Stimulated activated naive CD8-positive, alpha-beta T cell treated with anti-CD3 and anti-CD28 coated beads, Interleukin-15, Interleukin-2, amounts not matched to agents 100 ng/mL and 50 ng/mL, for 24 hours (primary cell): ENCODE data around the gene CEACAM8.
"Not testable (repeated sequence)": the region's sequence is repeated elsewhere in the genome, so short reads cannot be mapped to it uniquely, and the experiment has no call there.

Experiments used
- H3K27ac Mint-ChIP-seq: one replicate; pipeline ENCODE4 v1.8.0; 2021; ENCODE audit warnings: mild to moderate bottlenecking, mixed read lengths
- H3K27me3 Mint-ChIP-seq: one replicate; pipeline ENCODE4 v1.8.0; 2021; ENCODE audit warnings: mixed read lengths
- H3K36me3 Mint-ChIP-seq: one replicate; pipeline ENCODE4 v1.8.0; 2021; ENCODE audit warnings: low read depth, mixed read lengths
- H3K4me1 Mint-ChIP-seq: one replicate; pipeline ENCODE4 v1.8.0; 2021; ENCODE audit warnings: low read depth, mixed read lengths
- H3K4me3 Mint-ChIP-seq: one replicate; pipeline ENCODE4 v1.8.0; 2021; ENCODE audit warnings: mild to moderate bottlenecking, mixed read lengths
- H3K9me3 Mint-ChIP-seq: one replicate; pipeline ENCODE4 v1.8.0; 2021; ENCODE audit warnings: mixed read lengths

The CEACAM8 gene

GRCh38 chr19:42557386-42557871 lies 37.3 kb downstream of the CEACAM8 start:
- H3K27me3 Mint-ChIP-seq: peaks cover 19% of the 10 kb centered on the region
- not testable (repeated sequence) for H3K4me3 Mint-ChIP-seq, H3K36me3 Mint-ChIP-seq, H3K4me1 Mint-ChIP-seq, H3K9me3 Mint-ChIP-seq, H3K27ac Mint-ChIP-seq

DNA sequence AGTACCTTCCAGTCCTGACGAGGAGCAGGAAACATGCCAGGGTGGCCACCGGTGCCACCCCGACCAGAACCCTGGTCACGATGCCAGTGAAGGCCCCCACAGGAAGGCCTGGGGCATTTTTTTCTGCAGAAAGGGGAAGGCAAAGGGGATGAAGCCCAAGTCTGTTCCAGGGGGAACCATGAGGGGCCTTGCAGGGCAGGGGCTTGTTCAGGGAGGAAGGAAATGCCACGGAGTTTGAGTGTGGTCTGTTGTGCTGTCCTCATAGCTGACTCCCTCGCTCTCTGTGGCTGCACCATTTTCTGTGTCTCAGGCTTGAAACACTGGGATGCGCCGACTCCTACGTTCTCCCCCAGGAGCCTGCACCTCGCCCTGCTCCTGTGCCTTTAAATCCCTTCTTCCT lies 38.9 kb downstream of the CEACAM8 start:
- Mint-ChIP-seq H3K36me3 (no peaks in the 10 kb centered on the region), H3K27me3 (peaks cover 24% of the 10 kb centered on the region), H3K4me3 (no peak overlapping the region), H3K27ac (no peak overlapping the region), H3K4me1 (no peaks in the 10 kb centered on the region), H3K9me3 (no peaks in the 10 kb centered on the region)

- Mint-ChIP-seq H3K4me3 (no peak overlapping the region), H3K9me3 (no peaks in the 10 kb centered on the region), H3K27ac (no peak overlapping the region), H3K4me1 (no peaks in the 10 kb centered on the region), H3K36me3 (no peaks in the 10 kb centered on the region), H3K27me3 (peaks cover 24% of the 10 kb centered on the region)
Observed at GRCh38 chr19:42555317-42555716, 39.4 kb downstream of the CEACAM8 start.

GRCh38 chr19:42554046-42554575 lies 40.6 kb downstream of the CEACAM8 start:
- Mint-ChIP-seq H3K27me3 (peaks cover 29% of the 10 kb centered on the region), H3K4me1 (no peaks in the 10 kb centered on the region), H3K4me3 (no peak overlapping the region), H3K36me3 (no peaks in the 10 kb centered on the region), H3K27ac (no peak overlapping the region), H3K9me3 (peaks cover 5% of the 10 kb centered on the region)

DNA sequence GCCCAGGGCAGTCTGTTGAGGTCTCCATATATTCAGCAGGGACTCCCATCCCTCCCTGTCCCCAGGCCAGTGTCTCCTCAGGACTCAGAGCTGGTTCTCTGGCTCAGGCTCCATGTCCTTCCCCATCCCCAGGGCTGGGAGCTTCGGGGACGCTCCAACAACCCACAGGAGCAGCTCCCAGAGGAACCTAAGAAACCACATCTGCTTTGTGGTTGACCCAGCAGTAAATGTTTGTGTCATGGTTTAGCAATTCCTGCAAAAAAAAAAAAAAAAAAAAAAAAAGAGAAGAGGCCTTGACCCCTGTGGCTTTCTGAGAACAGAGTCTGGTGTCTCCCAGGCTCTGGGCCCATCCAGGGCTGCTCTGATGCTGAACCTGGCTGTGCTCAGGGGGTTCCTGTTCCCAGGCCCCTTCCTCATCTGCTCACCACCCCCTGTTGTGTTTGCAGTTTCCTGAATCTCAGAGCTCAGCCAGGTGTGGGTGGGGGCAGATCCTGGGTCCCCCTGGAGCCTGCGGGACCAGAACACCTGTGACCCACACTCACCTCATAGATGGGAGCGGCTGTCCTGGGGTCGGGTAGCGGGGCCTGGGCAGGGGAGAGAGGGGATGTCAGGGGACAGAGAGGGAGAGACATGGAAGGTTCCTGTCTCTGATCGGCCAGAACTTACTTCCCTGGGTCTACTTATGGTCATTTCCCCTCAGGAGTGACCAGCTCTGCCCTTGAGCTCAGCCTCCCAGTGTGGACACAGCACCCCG lies 41.3 kb downstream of the CEACAM8 start:
- no peaks in the 10 kb centered on the region for H3K36me3 Mint-ChIP-seq
- H3K27me3 Mint-ChIP-seq: peaks cover 30% of the 10 kb centered on the region
- no peaks in the 10 kb centered on the region for H3K4me1 Mint-ChIP-seq
- no peak overlapping the region for H3K27ac Mint-ChIP-seq
- H3K9me3 Mint-ChIP-seq: peaks cover 6% of the 10 kb centered on the region
- no peak overlapping the region for H3K4me3 Mint-ChIP-seq

GRCh38 chr19:42552086-42553065 lies 42.3 kb downstream of the CEACAM8 start:
- Mint-ChIP-seq H3K27ac (no peak overlapping the region), H3K4me1 (no peaks in the 10 kb centered on the region), H3K9me3 (peaks cover 6% of the 10 kb centered on the region), H3K27me3 (peaks cover 32% of the 10 kb centered on the region), H3K4me3 (no peak overlapping the region), H3K36me3 (no peaks in the 10 kb centered on the region)

DNA sequence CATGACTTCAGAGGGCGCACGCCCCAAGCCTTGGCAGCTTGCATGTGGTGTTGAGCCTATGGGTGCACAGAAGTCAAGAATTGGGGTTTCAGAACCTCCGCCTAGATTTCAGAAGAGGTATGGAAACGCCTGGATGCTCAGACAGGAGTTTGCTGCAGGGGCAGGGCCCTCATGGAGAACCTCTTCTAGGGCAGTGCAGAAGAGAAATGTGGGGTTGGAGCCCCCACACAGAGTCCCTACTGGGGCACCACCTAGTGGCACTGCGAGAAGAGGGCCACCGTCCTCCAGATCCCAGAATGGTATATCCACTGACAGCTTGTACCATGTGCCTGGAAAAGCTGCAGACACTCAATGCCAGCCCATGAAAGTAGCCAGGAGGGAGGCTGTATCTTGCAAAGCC lies 44.2 kb downstream of the CEACAM8 start:
- not testable (repeated sequence) for H3K4me3 Mint-ChIP-seq

GRCh38 chr19:42549067-42549466 lies 45.7 kb downstream of the CEACAM8 start:
- H3K9me3 Mint-ChIP-seq, H3K27ac Mint-ChIP-seq, H3K4me3 Mint-ChIP-seq, H3K36me3 Mint-ChIP-seq, H3K4me1 Mint-ChIP-seq: not testable (repeated sequence)
- H3K27me3 Mint-ChIP-seq: peaks cover 17% of the 10 kb centered on the region

More for the DNA sequence above, 44.2 kb downstream of the CEACAM8 start:
- H3K4me1 Mint-ChIP-seq, H3K36me3 Mint-ChIP-seq, H3K9me3 Mint-ChIP-seq, H3K27ac Mint-ChIP-seq: not testable (repeated sequence)
- peaks cover 24% of the 10 kb centered on the region for H3K27me3 Mint-ChIP-seq

- Mint-ChIP-seq H3K9me3 (peaks cover 6% of the 10 kb centered on the region), H3K27ac (no peak overlapping the region), H3K4me3 (no peak overlapping the region), H3K27me3 (peaks cover 17% of the 10 kb centered on the region), H3K36me3 (no peaks in the 10 kb centered on the region), H3K4me1 (no peaks in the 10 kb centered on the region)
Observed at GRCh38 chr19:42548552-42548951, 46.2 kb downstream of the CEACAM8 start.

GRCh38 chr19:42547929-42548328 lies 46.8 kb downstream of the CEACAM8 start:
- Mint-ChIP-seq H3K9me3 (peaks cover 6% of the 10 kb centered on the region), H3K27me3 (peaks cover 17% of the 10 kb centered on the region), H3K4me1 (no peaks in the 10 kb centered on the region), H3K36me3 (no peaks in the 10 kb centered on the region), H3K4me3 (no peak overlapping the region), H3K27ac (no peak overlapping the region)

GRCh38 chr19:42546831-42547500 lies 47.8 kb downstream of the CEACAM8 start:
- no peaks in the 10 kb centered on the region for H3K4me1 Mint-ChIP-seq
- no peak overlapping the region for H3K27ac Mint-ChIP-seq
- H3K4me3 Mint-ChIP-seq: no peak overlapping the region
- peaks cover 6% of the 10 kb centered on the region for H3K9me3 Mint-ChIP-seq
- peaks cover 17% of the 10 kb centered on the region for H3K27me3 Mint-ChIP-seq
- no peaks in the 10 kb centered on the region for H3K36me3 Mint-ChIP-seq

- Mint-ChIP-seq H3K27me3 (peaks cover 3% of the 10 kb centered on the region), H3K36me3 (no peaks in the 10 kb centered on the region), H3K4me1 (no peaks in the 10 kb centered on the region), H3K4me3 (no peak overlapping the region), H3K27ac (no peak overlapping the region), H3K9me3 (peaks cover 2% of the 10 kb centered on the region)
Observed at GRCh38 chr19:42544146-42544545, 50.6 kb downstream of the CEACAM8 start.

GRCh38 chr19:42542791-42543190 lies 51.9 kb downstream of the CEACAM8 start:
- H3K9me3 Mint-ChIP-seq: no peaks in the 10 kb centered on the region
- H3K36me3 Mint-ChIP-seq: no peaks in the 10 kb centered on the region
- no peak overlapping the region for H3K4me3 Mint-ChIP-seq
- H3K27me3 Mint-ChIP-seq: no peaks in the 10 kb centered on the region
- no peak overlapping the region for H3K27ac Mint-ChIP-seq
- H3K4me1 Mint-ChIP-seq: no peaks in the 10 kb centered on the region

DNA sequence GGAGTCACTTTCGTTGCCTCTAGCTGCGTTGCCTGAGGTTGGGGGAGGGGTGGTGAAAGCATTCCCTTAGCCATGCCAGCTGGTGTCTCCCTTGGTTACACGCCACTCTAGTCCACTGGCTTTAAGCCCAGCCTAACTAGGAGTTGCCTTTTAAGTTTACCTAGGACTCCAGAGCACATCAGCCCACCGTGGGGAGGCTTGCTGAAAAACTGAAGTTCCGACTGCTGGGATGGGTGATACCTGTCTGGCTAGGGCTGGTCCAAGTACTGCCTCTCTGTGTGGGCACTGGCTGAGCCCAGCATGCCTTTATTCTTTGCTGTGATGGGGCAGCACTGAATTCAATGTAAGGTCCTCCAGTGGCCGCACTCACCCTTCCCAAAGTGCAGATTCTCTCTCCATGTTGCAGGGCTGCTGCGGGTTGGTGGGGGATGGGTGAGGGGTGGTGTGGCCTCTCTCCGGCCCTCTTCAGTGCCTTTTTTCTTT lies 54.6 kb downstream of the CEACAM8 start:
- H3K27me3 Mint-ChIP-seq: no peaks in the 10 kb centered on the region
- H3K9me3 Mint-ChIP-seq: no peaks in the 10 kb centered on the region
- no peaks in the 10 kb centered on the region for H3K4me1 Mint-ChIP-seq
- no peak overlapping the region for H3K27ac Mint-ChIP-seq
- no peaks in the 10 kb centered on the region for H3K36me3 Mint-ChIP-seq
- no peak overlapping the region for H3K4me3 Mint-ChIP-seq
